Pancreas (tissue), 10 donors: ENCODE data around the gene LRBA. TPM values are rescaled to one million over a fixed set of nuclear protein-coding genes. Genes with fewer than 3 reads are reported as not detected.

ENCODE experiments used
- ATAC-seq, 4 donors: fragments of 200-7000 bp; cut with Tn5 transposase; one replicate each; pipeline versions ENCODE4 v1.8.0 to v1.9.1; 2020; ENCODE audit warnings: mild to moderate bottlenecking in 4 of 4, moderate library complexity in 4 of 4
- DNase-seq, 6 donors: peaks; one replicate each; pipeline ENCODE4 v3.0.0-alpha.2; 2020
- FAIRE-seq: peaks from 2 replicates; lab custom pipeline; 2012; peaks lifted over from hg19 to GRCh38; lab: Jason Lieb, UNC
- H3K27ac ChIP-seq, 4 donors: fragments of 200-600 bp; sonication (generic); 1 replicate in 3 of 4; 2 replicates in 1 of 4; pipeline versions ENCODE4 v1.5.0 to v1.8.0; 2020
- H3K27me3 ChIP-seq, 4 donors: fragments of 200-600 bp; one replicate each; pipeline ENCODE4 v1.8.0; 2021
- H3K36me3 ChIP-seq, 3 donors: fragments of 200-600 bp; sonication (generic) in 1 of 3; one replicate each; pipeline versions ENCODE4 v1.5.0 to v1.8.0; 2020 to 2021
- H3K4me1 ChIP-seq, 3 donors: fragments of 200-600 bp; one replicate each; pipeline ENCODE4 v1.8.0; 2021
- H3K4me3 ChIP-seq, 4 donors: fragments of 200-600 bp; sonication (generic) in 2 of 4; one replicate each; pipeline versions ENCODE4 v1.5.0 to v1.8.0; 2020 to 2021
- H3K9me3 ChIP-seq, 4 donors: fragments of 200-600 bp; one replicate each; pipeline ENCODE4 v1.8.0; 2021
- WGBS, 2 donors: extraction: QIAGEN DNeasy Blood & Tissue Kit; methylation state at CpG; one replicate each; pipeline ENCODE4 v1.1.7; 2013; 5-methylcytosine and 5-hydroxymethylcytosine counted together
- intact Hi-C, 3 donors: fragments of 100-400 bp; cut with DNase I; formaldehyde crosslinking; loops; one replicate each; pipeline versions ENCODE4 v1.11.1 to v1.14.2; 2022
- polyA plus RNA-seq, 2 donors: library from polyadenylated mRNA; stranded (reverse); fragments of 200-250 nt; gene quantifications; one replicate each; pipeline ENCODE4 v1.2.3, GENCODE V29; 2013
- total RNA-seq, 6 donors: library from RNA; stranded (reverse); fragmentation: NEBNext Ultra II Directional in 4 of 6; extraction: Animal tissue kit (Norgen Biotek cat#: 25700) in 4 of 6; gene quantifications; one replicate each; pipeline versions ENCODE4 v1.2.1 to v1.2.4, GENCODE V29; 2021 to 2023
- TF ChIP-seq, protein P1 (sequence below), 4 donors: fragments of 200-600 bp; sonication (generic) in 3 of 4; IDR thresholded peaks; one replicate each; pipeline versions ENCODE4 v1.5.0 to v1.8.0; 2021; ENCODE audit warnings: antibody characterized with exemption in 4 of 4
- donor health status: healthy with polysubstance abuse.
- donor health status: DM: no; HTN: no; CAD: no; lungs with moderate emphysema.
- donor health status: DM: no; HTN: no; CAD: no.
- donor health status: control.
- donor health status: control.
- donor health status: Bipolar disorder and iron deficiency.
- donor health status: DM: yes; HTN: yes; CAD: no.
- donor health status: DM: no; HTN: no; CAD: no.
- donor health status: DM: no; HTN: no; CAD: no.
- donor health status: DM: yes; HTN: yes; CAD: no.

LRBA gene
- total and polyA plus RNA-seq, 8 donors = 6.6 to 35.3 (median 22.3) TPM

DNA sequence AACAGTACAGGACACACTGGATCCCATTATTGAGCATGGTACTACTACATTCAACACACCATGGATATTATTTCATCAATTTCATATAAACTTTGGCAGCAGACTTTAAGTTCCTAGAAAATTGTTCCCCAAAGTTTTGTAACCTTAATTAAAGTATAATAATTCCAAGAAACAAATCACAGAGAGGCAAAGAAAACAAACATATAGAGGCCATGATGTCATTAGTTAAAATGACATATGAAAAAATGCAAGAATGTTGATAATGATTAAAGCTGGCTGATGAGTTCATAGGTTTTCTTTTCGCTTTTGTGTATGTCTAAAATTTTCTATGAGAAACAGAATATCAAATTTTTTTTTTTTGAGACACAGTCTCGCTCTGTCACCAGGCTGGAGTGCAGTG, 26.8 kb downstream of the LRBA start:
- intact Hi-C loops = no loop called here
- TF ChIP-seq, protein P1, sequence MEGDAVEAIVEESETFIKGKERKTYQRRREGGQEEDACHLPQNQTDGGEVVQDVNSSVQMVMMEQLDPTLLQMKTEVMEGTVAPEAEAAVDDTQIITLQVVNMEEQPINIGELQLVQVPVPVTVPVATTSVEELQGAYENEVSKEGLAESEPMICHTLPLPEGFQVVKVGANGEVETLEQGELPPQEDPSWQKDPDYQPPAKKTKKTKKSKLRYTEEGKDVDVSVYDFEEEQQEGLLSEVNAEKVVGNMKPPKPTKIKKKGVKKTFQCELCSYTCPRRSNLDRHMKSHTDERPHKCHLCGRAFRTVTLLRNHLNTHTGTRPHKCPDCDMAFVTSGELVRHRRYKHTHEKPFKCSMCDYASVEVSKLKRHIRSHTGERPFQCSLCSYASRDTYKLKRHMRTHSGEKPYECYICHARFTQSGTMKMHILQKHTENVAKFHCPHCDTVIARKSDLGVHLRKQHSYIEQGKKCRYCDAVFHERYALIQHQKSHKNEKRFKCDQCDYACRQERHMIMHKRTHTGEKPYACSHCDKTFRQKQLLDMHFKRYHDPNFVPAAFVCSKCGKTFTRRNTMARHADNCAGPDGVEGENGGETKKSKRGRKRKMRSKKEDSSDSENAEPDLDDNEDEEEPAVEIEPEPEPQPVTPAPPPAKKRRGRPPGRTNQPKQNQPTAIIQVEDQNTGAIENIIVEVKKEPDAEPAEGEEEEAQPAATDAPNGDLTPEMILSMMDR (IDR thresholded peaks at IDR 0.05) = no peak
- Histone ChIP-seq H3K27me3 (no peaks in the 10 kb centered on the region), H3K4me1 (no peaks in the 10 kb centered on the region), H3K9me3 (no peaks in the 10 kb centered on the region), H3K4me3 (no peak overlapping the region), H3K27ac (no peak overlapping the region), H3K36me3 (no peaks in the 10 kb centered on the region)
- 95 to 99% methylated on average over 2 of the region's 2 CpGs for WGBS, 2 donors
- DNase-seq (no peak), FAIRE-seq (no peak), ATAC-seq (no peak)

DNA sequence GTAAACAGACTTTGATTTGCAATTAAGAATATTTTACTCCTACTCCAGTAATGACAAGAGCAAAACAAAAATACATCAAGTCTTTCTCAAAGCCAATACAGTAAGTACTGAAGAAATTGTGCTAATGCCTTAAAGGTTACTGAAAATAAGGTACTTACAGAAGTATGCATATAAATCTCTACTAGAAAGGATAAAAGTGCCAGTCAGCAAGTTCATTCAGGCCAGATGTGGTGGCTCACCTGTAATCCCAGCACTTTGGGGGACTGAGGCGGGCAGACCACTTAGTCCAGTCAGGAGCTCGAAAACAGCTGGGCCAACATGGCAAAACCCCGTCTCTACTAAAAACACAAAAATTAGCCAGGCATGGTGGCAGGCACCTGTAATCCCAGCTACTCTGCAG, 27.9 kb downstream of the LRBA start:
- H3K9me3 ChIP-seq = no peaks in the 10 kb centered on the region
- DNase-seq = no peak
- no peaks in the 10 kb centered on the region for H3K27me3 ChIP-seq
- intact Hi-C loops = no loop called here
- H3K36me3 ChIP-seq = no peaks in the 10 kb centered on the region
- no peak overlapping the region for H3K4me3 ChIP-seq
- ATAC-seq = no peak
- TF ChIP-seq, protein P1 (IDR thresholded peaks at IDR 0.05) = no peak
- no peak for FAIRE-seq
- WGBS, 2 donors = 88 to 98% methylated on average over 3 of the region's 3 CpGs
- H3K4me1 ChIP-seq = no peaks in the 10 kb centered on the region
- no peak overlapping the region for H3K27ac ChIP-seq

DNA sequence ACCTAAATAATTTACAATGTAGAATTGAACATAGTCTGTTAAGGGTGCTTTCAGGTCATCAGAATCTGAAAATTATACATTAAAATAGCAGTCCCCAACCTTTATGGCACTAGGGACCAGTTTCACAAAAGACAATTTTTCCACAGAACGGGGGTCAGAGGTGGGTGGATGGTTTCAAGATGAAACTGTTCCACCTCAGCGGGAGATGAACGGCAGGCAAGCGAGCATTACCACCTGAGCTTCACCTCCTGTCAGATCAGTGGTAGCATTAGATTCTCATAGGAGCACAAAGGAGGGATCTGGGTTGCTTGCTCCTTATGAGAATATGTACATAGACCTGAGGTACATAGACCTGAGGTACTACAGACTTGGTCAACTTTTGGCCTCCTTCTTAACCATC, 29.0 kb downstream of the LRBA start:
- ATAC-seq (no peak), FAIRE-seq (no peak), DNase-seq (no peak)
- TF ChIP-seq, protein P1 (IDR thresholded peaks at IDR 0.05) = no peak
- H3K27ac ChIP-seq = no peak overlapping the region
- 94 to 96% methylated on average over 4 of the region's 4 CpGs for WGBS, 2 donors
- no peak overlapping the region for H3K4me3 ChIP-seq
- intact Hi-C loops = no loop called here
- no peaks in the 10 kb centered on the region for H3K9me3 ChIP-seq
- H3K36me3 ChIP-seq = no peaks in the 10 kb centered on the region
- H3K4me1 ChIP-seq = no peaks in the 10 kb centered on the region
- H3K27me3 ChIP-seq = no peaks in the 10 kb centered on the region

DNA sequence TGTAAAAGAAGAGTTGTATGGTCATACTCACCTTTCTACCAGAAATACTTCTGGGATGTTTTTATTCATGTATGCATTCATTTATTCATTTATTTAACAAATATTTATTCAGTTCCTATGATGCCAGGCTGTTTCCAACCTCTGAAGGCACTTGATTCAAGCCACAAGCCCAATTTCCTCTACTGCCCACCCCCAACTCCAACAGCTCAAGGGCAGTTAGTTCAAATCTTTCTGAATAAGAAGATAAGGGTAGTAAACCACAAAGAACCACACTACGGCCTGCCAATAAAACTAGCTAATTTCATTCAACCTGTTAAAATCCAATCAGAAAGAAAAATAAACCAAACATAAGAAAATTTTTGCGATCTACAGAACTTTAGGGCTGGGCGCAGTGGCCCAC, 31.2 kb downstream of the LRBA start:
- DNase-seq = no peak
- Histone ChIP-seq H3K4me1 (no peaks in the 10 kb centered on the region), H3K9me3 (no peaks in the 10 kb centered on the region), H3K36me3 (no peaks in the 10 kb centered on the region), H3K27ac (no peak overlapping the region), H3K4me3 (no peak overlapping the region), H3K27me3 (no peaks in the 10 kb centered on the region)
- TF ChIP-seq, protein P1 (IDR thresholded peaks at IDR 0.05) = no peak
- ATAC-seq = no peak
- no peak for FAIRE-seq
- WGBS, 2 donors = 77 to 83% methylated on average over 3 of the region's 3 CpGs
- intact Hi-C loops = no loop called here

DNA sequence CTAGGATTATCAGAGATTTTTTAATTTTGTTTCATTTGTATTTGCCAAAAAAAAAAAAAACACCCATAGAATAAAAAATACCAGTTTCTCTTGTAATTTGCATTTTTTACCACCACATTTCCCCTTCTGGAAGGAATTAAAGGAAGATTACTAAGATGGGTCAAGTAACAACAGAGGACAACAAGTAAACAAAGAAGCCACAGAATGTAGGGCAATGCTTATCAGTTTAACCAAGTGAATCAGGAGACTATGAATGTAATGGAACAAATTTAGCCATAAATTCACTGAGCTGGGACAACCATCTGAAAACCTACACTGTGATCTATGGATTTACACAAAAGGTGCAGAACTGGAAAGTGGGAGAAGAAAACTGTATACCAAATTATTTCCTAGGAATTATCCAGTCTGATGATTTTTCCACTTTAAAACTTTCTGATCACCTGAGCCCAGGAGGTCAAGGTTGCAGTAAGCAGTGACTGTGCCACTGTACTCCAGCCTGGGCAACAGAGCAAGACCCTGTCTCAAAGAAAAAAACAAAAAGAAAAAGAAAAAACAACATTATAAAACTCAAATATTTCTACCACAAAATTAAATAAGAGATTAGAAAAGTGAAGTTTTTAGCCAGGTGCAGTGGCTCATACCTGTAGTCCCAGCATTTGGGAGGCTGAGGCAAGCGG, 32.4 kb downstream of the LRBA start:
- Histone ChIP-seq H3K27me3 (no peaks in the 10 kb centered on the region), H3K9me3 (no peaks in the 10 kb centered on the region), H3K4me1 (no peaks in the 10 kb centered on the region), H3K36me3 (no peaks in the 10 kb centered on the region), H3K4me3 (no peak overlapping the region), H3K27ac (no peak overlapping the region)
- FAIRE-seq (no peak), ATAC-seq (no peak), DNase-seq (no peak)
- intact Hi-C loops = no loop called here
- TF ChIP-seq, protein P1 (IDR thresholded peaks at IDR 0.05) = no peak
- 100% methylated on average over 1 of the region's 1 CpG for WGBS, 2 donors
